Measurements from ENCODE around the gene TSEN2.

The TSEN2 gene

DNA sequence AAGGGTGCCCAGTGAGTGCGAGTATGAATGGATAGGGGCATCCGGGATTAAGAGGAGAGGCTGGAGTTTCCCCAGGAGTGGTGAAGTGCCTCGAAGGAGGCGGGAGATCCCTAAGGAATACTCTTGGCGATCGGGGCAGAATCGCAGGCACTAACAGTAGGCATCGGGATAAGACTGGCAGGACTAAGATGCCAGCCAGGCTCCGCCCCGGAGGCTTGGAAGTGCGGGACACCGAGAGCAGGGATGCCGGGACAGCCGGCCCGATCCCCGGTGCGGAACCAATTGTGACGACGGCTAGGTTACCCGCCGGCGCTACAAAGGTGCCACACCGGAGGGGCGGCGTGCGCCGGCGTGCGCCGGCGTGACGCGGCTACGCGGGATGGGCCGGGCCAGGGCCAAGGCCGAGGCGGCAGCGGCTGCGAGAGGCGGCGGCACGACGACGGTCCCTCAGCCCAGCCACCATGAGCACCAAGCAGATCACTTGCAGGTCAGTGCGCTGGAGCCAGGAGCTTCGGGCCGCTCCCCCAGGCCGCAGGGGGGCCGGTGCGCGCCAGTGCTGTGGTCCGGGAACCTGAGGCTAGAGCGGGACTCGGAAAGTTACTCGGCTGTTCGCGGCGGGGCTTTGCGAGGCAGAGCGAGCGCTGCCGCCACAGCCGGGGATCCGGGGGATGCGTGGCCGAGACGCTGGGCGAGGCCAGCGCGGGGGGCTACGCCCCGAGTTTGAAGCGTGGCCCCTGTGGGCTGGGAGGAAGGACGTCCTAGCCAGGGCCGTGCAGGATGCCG lies 72.6 kb downstream of the TSEN2 start, which contains the start of gene MKRN2:
MKRN2 (plus strand) TSS at position 398 of the 783 bp plus-strand sequence; CDS start at position 462, 64 bp downstream.
- DNase-seq: peak; percentile 91 to 96 (median 94)

DNA sequence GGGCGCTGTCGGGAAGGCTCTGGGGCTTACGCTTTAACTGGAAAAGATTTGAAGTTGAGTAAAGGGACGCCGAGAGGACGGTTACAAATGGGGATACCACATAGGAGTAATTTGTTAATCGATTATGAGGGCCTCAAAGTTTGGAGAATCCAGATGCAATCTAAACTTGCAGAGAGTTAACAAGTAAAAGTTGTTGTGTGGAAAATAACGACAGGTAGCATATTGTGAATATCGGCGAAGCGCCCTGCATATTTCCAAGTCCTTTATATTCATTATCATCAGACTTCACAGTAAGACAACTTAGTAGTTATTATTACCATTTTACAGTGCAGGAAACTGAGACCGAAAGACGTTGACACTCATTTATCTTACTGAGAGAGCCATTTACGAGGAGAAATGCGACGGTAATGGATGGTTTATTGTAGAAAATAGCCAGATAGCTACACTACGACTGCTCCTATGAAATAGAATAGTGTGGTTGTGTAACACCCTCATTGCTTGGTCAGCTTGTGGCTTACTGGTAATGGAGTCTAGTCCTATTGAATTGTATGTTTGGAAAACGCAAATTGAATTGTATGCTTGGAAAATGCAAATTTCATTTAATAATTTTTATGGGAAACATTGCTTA lies 73.3 kb downstream of the TSEN2 start:
- peak; percentile 35 to 62 (median 46) for DNase-seq

DNA sequence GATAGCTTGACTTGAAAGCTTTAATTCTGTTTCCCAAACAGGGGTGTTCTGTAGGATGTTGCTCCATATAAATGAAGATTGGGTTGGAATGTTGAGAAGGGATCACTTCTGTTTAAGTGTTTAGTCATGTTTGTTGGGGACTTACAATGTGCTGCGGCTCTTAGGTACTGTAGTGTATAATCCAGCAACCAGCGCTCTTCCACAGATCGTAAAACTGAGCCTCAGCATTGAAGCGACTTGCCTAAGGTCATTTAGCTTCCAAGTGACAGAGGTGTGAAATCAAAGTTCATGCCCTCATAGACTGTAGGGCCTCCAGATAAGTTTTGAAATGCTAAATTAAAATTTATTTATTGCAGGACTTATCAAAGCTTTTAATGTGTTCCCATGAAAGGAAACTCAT lies 74.4 kb downstream of the TSEN2 start:
- DNase-seq: no peak

DNA sequence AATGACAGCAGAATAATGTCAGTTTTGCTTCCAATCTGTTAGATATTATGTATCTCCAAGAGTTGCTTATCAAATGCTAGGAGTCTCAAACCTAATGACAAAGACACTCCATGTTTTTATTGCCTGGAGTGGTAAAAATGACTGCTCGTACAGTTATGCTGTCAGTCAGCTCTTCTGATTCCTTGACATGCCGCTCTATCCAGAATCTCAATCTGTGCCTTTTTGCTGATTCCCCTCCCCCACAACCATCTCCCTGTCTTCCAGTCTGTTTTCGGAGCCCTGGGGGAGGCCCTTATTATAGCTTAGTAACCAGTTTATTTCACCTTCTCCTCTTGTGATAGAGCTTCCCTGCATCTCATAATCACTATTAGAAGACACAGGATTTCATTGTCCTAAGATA lies 75.2 kb downstream of the TSEN2 start:
- no peak for DNase-seq

GRCh38 chr3:12560505-12561190 lies 76.4 kb downstream of the TSEN2 start:
- peak in 3 of 4 experiments; percentile 36 to 44 (median 37) for DNase-seq

GRCh38 chr3:12561397-12561796 lies 77.1 kb downstream of the TSEN2 start:
- DNase-seq: no peak

DNA sequence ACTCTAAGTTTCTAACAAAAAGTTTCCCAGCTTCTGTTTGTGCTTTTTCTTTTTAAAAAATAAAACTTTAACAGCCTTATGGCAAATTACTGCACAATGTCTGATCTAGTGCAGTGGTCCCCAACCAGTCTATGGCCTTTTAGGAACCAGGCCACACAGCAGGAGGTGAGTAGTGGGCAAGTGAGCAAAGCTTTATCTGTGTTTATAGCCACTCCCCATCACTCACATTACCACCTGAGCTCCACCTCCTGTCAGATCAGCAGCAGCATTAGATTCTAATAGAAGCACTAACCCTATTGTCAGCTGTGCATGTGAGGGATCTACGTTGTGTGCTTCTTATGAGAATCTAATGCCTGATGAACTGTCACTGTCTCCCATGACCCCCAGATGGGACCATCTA lies 78.2 kb downstream of the TSEN2 start:
- no peak for DNase-seq

- DNase-seq: no peak
Measured at GRCh38 chr3:12566976-12567375, 82.7 kb downstream of the TSEN2 start.

DNA sequence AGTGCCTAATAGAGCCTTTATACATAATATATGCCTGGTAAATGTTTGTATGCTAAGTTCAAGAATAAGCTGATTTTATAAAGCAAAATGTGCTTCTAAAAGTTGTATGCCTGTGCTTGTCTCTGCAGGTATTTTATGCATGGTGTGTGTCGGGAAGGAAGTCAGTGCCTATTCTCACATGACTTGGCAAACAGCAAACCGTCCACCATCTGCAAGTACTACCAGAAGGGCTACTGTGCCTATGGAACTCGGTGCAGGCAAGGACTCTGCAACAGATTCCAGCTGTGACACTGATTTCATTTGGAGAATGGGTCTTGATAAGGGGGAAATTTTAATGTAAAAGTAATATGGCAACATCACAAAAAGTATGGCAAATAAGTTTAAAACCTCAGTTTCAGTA lies 84.5 kb downstream of the TSEN2 start:
- no peak for DNase-seq

DNA sequence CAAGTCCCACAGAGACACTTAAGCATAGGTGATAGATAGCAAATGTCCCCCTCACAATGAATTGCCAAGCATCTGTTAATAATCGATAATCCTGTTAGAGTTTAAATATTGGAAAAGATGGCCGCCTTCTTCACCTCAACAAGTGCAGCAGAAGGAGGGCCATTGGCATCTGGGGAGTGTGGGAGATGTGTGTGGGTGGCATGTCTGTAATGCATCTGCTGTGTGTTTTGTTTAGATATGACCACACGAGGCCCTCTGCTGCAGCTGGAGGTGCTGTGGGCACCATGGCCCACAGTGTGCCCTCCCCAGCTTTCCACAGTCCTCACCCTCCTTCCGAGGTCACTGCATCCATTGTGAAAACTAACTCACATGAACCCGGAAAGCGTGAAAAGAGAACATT lies 85.6 kb downstream of the TSEN2 start:
- no peak for DNase-seq

GRCh38 chr3:12571986-12572385 lies 87.7 kb downstream of the TSEN2 start:
- no peak for DNase-seq

- DNase-seq: no peak
Measured at GRCh38 chr3:12574131-12574530, 89.9 kb downstream of the TSEN2 start.

- DNase-seq: no peak
Measured at GRCh38 chr3:12574661-12575060, 90.4 kb downstream of the TSEN2 start.

- DNase-seq: no peak
Measured at GRCh38 chr3:12577379-12577778, 93.1 kb downstream of the TSEN2 start.

- DNase-seq: no peak
Measured at GRCh38 chr3:12578742-12579141, 94.5 kb downstream of the TSEN2 start.

- DNase-seq: no peak
Measured at GRCh38 chr3:12579456-12579855, 95.2 kb downstream of the TSEN2 start.

- peak; percentile 61 to 85 (median 81) for DNase-seq
Measured at GRCh38 chr3:12579905-12580304, 95.6 kb downstream of the TSEN2 start.

- no peak for DNase-seq
Measured at GRCh38 chr3:12582730-12583129, 98.5 kb downstream of the TSEN2 start.

Measured in suppressor macrophage (primary cell).